GM08714 (cell line): Measurements from ENCODE around the gene EFCAB8.

ENCODE experiments used
- H3K4me3 ChIP-seq: fragments of 200-500 bp; sonication (Bioruptor generic); 2 replicates; pipeline ENCODE4 v1.5.1; 2014; ENCODE audit warnings: mild to moderate bottlenecking, low read length, inconsistent platforms
- ZNF274 ChIP-seq: IDR thresholded peaks from 2 replicates; pipeline ENCODE4 v1.6.1; 2012; ENCODE audit warnings: mild to moderate bottlenecking, low read depth, low read length

Gene EFCAB8

DNA sequence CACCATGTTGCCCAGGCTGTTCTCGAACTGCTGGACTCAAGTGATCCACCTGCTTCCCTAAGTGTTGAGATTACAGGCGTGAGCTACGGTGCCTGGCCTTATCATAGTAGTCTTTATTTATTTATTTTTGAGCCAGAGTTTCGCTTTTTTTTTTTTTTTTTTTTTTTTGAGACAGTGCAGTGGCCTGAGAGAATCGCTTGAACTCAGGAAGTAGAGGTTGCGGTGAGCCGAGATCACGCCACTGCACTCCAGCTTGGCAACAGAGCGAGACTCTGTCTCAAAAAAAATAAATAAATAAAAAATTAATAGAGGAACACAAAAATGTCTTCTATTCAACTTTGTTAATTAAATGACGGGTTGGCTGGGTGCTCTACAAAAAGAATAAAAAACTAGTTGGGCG, 26.1 kb upstream of the EFCAB8 start:
- no peak overlapping the region for H3K4me3 ChIP-seq
- TF ChIP-seq ZNF274, result no peak

DNA sequence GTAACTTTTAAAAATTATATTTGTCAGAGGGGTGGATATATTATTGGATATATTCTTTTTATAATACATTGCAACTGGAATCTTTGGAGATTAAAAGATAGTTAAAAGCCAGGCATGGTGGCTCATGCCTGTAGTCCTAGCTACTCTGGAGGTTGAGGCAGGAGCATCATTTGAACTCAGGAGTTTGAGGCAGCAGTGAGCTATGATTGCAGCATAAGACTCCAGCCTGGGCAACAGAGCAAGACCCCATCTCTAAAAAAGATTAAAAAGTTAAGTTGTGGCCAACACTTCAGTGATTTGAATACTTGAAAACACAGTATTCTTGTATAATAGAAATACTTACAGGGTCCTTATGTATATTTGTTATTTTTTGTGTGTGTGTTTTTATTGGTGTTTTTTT, 23.8 kb upstream of the EFCAB8 start:
- no peak overlapping the region for H3K4me3 ChIP-seq
- TF ChIP-seq ZNF274, result no peak

DNA sequence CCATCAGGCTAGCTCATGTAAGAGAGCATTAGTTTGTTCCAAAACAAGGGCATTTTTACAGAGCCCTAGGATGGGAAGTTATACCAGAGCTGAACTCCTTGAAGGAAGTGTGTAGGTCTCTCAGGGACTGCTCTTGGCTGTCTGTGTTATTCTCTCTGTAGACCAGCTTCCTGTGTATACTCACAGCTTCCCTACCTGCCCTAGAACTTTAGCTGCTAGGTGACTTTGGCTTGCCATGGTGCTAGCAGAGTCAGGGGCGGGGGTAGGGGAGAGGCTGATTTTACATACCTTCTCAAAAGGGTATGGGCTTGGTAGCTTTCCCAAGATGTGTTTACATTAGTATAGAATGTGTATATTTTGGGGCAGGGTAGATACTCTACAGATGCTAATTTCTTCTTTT, 21.6 kb upstream of the EFCAB8 start:
- H3K4me3 ChIP-seq, result no peak overlapping the region
- TF ChIP-seq ZNF274, result no peak

DNA sequence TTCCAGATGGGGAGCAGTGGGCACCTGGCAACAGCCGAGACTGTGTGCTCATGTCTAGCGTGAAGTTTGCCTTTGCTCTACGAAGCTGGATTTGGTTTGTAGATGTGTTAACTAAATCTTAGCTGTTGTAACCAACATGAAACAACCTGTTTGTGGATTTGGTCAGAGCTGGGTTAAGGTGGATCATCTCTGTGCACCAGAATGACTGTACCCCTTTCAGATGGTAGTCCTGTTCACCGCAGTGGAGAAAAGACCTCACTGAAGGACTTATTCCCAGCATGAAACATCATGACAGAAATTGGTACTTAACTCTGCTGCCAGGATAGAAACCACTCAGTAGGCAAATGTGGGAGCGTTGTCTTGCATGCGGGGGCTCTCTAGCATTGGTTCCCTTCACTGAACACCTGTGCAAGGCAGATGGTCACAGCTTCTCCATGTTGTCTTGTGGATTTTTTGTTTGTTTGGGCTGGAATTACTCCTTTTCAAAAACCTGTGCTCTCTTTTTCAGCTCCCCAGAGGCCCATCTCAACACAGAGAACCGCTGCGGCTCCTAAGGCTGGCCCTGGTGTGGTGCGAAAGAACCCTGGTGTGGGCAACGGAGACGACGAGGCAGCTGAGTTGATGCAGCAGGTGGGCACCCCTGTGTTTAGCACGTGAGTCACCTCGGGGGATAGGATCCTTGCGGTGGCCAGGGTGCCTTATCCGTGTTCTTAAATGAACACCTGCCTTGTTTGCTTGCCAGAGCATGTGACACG, 19.3 kb upstream of the EFCAB8 start:
- TF ChIP-seq ZNF274, result no peak
- no peak overlapping the region for H3K4me3 ChIP-seq

DNA sequence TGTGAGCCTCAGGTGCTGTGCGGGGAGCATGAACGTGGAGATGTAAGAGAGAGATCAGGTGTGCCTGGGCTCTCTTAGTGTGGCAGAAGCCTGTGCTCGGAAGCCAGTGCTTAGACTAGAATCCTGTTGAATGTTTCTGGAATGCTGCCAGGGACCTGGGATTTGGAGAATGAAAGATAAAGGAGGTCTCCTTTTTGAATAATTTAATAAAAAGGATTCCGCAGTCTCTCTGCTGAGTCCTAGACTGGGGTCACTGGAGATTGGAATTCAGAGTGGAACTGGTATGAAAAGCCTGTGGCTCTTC, 18.8 kb upstream of the EFCAB8 start:
- TF ChIP-seq ZNF274, result no peak

DNA sequence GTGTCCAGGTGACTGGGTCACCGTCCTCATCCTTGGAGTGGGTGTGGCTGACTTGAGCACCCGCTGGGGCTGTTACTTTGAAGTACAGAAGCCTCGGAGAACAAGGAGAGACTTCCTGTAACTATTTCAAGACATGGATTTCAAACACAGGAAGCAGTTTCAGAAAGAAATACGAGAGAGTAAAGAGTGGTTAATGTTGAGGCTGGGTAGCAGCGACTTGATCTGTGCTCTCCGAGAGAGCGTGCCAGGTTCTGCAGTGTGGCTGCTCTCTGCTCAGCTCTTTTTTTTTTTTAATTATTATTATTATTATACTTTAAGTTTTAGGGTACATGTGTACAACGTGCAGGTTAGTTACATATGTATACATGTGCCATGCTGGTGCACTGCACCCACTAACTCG, 17.5 kb upstream of the EFCAB8 start:
- TF ChIP-seq ZNF274, result no peak

More for the DNA sequence above, 18.8 kb upstream of the EFCAB8 start:
- no peak overlapping the region for H3K4me3 ChIP-seq

DNA sequence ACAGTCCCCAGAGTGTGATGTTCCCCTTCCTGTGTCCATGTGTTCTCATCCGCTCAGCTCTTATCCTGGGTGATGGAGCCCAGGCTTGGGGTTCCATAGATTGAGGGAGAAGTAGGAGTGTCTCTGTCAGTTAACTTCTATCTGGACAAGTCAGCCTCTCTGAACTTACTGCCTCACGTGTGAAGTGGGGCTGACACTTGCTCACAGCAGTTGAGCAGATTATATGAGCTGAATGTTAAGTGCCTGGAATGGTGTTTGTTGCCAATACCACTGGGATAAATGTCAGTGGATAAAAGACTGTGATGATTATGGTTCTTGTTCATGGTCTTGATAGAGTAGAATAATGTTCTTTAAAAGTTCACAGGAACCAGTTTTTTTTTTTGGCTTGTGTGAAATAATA, 17.1 kb upstream of the EFCAB8 start:
- H3K4me3 ChIP-seq, result no peak overlapping the region
- no peak for TF ChIP-seq ZNF274

More for the DNA sequence above, 17.5 kb upstream of the EFCAB8 start:
- H3K4me3 ChIP-seq, result no peak overlapping the region

DNA sequence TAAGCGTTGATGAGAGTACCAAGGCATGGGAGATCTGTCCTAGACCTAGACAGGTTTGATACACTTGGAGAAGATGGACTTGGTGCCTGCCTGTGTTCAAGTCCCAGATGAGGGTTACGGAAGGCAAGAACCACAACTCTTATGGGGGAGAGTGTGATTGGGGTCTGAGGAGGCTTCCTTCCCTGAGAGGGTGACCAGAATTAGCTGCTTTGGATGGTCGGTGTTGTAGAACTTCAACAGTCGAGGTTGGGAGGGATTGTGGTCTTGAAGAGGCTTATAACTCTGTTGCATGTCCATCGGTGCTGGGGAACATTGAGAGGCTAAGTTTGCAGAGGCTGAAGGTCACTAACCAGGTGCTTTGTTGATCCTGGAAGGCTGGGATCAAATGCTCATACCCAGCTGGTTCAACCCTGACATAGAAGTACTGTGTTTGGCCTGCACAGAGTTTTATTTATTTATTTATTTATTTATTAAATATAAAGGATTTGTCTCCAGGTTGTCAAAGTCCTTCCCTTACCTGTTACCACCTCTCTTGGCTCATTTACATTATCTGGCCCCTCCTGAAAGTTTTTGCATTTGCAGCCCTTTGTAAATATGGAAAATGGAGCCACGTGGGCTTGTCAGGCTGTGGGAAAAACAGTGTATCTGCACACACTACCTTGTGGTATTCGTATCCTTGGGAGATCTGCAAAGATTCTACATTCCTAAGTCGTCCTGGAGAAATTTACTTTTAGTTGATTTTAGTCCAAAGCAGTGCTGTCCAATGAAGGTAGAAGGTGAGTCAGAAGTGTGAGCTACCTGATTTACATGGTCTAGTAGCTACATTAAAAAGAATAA, 15.8 kb upstream of the EFCAB8 start:
- H3K4me3 ChIP-seq, result no peak overlapping the region
- no peak for TF ChIP-seq ZNF274

DNA sequence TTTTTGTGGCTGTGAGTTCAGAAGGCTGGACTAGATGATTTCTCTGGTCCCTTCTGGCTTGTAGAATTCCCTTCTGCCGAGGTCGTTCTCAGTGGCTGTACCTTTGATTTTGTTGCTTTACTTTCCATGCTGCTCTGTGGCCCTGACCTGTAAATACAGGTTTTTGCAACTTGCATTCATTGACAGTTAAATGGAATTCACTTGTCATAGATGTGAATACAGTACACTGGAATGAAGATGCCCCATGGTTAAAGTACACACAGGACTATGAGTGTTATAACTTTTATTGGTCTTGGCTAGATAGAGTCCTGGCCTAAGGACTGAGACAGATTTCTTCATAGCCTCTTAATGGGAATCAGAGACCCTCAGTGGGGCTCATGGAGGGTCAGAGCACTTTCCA, 12.9 kb upstream of the EFCAB8 start:
- TF ChIP-seq ZNF274, result no peak
- no peak overlapping the region for H3K4me3 ChIP-seq

DNA sequence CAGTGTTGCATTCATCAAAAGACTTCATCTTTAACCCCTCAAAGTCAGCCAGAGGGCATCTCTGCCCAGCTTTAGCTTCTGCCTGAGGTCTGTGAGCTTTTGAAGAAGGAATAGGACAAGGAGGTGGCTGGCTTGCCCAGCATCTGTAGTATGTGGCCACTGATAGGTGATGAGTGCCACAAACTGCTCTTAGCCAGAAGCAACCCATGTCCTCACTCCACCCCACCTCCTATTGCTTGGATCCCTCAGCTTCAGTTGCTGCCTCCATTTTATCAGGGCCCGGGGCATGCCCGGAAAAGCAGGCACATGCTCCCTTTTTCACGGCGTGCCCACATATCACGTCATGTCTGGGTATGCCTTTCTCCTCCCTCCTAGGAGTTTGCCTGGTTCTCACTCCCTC, 11.9 kb upstream of the EFCAB8 start:
- TF ChIP-seq ZNF274, result no peak
- H3K4me3 ChIP-seq, result no peak overlapping the region

DNA sequence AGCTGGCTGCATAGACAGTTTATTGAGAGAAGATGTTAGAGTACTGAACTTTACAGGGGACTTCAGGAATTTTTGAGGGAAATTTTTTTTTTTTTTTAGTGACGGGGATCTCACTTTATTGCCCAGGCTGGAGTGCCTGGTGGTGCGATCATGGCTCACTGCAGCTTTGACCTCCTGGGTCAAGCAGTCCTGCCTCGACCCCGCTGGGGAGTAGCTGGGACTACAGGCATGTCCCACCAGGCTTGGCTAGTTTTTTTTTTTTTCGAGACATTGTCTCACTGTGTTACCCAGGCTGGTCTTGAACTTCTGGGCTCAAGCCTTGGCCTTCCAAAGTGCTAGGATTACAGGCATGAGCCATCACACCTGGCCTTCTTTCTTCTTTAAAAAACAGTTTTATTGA, 10.8 kb upstream of the EFCAB8 start:
- H3K4me3 ChIP-seq, result no peak overlapping the region
- TF ChIP-seq ZNF274, result no peak

DNA sequence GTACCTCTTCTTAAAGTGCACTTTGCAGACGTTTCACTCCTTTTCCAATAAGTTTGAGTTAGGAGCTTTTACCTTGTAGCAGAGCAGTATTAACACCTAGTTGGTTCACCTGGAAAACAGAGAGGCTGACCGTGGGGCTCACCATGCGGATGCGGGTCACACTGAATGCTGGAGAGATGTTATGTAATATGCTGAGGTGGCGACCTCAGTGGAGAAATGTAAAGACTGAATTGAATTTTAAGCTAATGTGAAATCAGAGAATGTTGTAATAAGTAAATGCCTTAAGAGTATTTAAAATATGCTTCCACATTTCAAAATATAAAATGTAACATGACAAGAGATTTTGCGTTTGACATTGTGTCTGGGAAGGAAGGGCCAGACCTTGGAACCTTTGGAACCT, 9.9 kb upstream of the EFCAB8 start:
- H3K4me3 ChIP-seq, result no peak overlapping the region
- TF ChIP-seq ZNF274, result no peak

DNA sequence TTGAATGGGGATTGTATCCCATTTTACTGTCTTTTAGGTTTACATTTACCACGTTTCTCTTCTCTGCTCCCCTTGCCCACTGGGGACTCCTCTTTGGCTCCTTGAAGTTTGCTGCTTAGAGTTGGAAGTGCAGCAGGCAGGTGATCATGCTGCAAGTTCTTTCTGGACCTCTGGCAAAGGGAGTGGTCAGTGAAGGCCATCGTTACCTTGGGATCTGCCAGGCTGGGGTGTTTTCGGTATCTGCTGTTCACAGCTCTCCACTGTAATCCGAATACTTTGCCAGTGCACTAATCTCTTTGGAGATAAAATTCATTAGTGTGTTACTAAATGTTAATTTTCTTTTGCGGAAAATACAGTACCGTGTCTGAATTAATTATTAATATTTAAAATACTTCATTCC, 9.1 kb upstream of the EFCAB8 start:
- no peak for TF ChIP-seq ZNF274
- no peak overlapping the region for H3K4me3 ChIP-seq

DNA sequence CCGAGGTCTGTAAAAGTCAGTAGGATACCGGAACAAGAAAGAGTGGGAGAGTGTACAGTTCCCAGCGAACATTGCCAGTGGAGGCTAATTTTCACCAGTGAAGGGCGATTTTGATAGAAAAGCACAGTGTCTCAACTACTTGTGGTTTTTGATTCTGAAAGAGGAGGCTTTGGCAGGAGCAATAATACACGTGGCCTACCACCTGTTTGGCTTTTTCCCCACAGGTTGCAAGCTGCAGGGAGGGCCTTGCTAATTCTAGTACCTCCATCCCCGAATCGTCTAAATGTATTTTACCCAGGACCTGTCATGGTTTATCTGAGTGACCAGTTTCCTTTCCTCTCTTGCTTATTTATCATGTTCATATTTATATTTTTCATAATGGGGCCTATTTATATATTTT, 3.3 kb upstream of the EFCAB8 start:
- no peak for TF ChIP-seq ZNF274
- no peak overlapping the region for H3K4me3 ChIP-seq

DNA sequence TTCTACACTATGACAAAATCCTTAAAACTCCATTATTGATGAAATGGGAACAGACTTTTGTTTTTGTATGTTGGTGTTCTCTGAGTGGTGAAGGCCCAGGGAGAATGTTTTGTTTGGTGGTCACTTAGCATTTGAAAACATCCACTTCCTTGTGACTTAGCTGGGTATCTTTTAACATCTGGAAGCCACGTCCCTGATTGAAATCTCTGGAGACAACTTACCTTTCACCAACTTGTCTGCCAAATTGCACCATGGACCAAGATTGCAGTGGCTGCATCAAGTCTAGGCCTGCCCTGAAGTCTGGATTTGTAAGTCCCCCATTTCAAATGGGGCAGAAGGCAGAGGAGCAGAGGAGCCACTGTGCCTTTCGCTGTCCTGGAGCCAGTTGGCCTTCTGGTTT, 534 bp upstream of the EFCAB8 start:
- no peak for TF ChIP-seq ZNF274
- H3K4me3 ChIP-seq, result no peak overlapping the region
